OCI-LY7 (cell line): ENCODE measurements around the gene SAMD15. TPM values are rescaled to one million over a fixed set of nuclear protein-coding genes. Genes with fewer than 3 reads are reported as not detected.
"Not testable (repeated sequence)": the region's sequence is repeated elsewhere in the genome, so short reads cannot be mapped to it uniquely, and the experiment has no call there.

ENCODE experiments used
- BruUV-seq: library from RNA; stranded (reverse); fragments of 400-500 nt; replicated peaks from 2 replicates; lab custom pipeline; 2021; lab: Mats Ljungman, UMichigan
- CTCF ChIA-PET: fragments of 300-600 bp; sonication (Branson Sonifier 250); formaldehyde crosslinking; loops from one replicate; lab custom pipeline; 2022; ENCODE audit warnings: antibody characterized with exemption; ENCODE audit not compliant: unreplicated experiment; lab: Charles Lee
- POLR2A ChIA-PET: fragments of 300-600 bp; sonication (Branson Sonifier 250); formaldehyde crosslinking; loops from one replicate; lab custom pipeline; 2022; ENCODE audit warnings: antibody characterized with exemption; lab: Charles Lee
- DNase-seq: peaks from one replicate; pipeline ENCODE4 v3.0.0-alpha.2; 2015; ENCODE audit warnings: low spot score
- H2AFZ ChIP-seq: fragments of 200-600 bp; sonication (generic), shearing (Covaris generic); 2 replicates; pipeline ENCODE4 v1.6.1; 2014; ENCODE audit warnings: mild to moderate bottlenecking, antibody characterized with exemption, low read length, moderate library complexity
- H3K27ac ChIP-seq: fragments of 200-600 bp; sonication (generic); 2 replicates; pipeline ENCODE4 v1.5.1; 2014; ENCODE audit warnings: mixed run types, low read depth, mild to moderate bottlenecking, moderate library complexity, low read length, inconsistent platforms; ENCODE audit not compliant: poor library complexity, severe bottlenecking
- H3K36me3 ChIP-seq: fragments of 200-600 bp; sonication (generic); 2 replicates; pipeline ENCODE4 v1.6.1; 2014; ENCODE audit warnings: mild to moderate bottlenecking, antibody characterized with exemption, low read length, moderate library complexity, mixed read lengths; ENCODE audit not compliant: insufficient read depth
- H3K4me1 ChIP-seq: fragments of 200-600 bp; sonication (generic); 2 replicates; pipeline ENCODE4 v1.5.1; 2014; ENCODE audit warnings: mild to moderate bottlenecking, low read length; ENCODE audit not compliant: insufficient read depth, poor library complexity, severe bottlenecking
- H3K4me2 ChIP-seq: fragments of 200-600 bp; sonication (generic); 2 replicates; pipeline ENCODE4 v1.6.1; 2014; ENCODE audit warnings: mild to moderate bottlenecking, low read length
- H3K4me3 ChIP-seq: fragments of 200-600 bp; sonication (generic); 2 replicates; pipeline ENCODE4 v1.5.1; 2014; ENCODE audit warnings: mild to moderate bottlenecking, low read depth, low read length; ENCODE audit not compliant: poor library complexity, severe bottlenecking
- H3K79me2 ChIP-seq: fragments of 200-600 bp; sonication (generic); 2 replicates; pipeline ENCODE4 v1.6.1; 2016; ENCODE audit warnings: low read depth, mild to moderate bottlenecking, low read length, moderate library complexity, mixed read lengths; ENCODE audit not compliant: insufficient read depth
- H3K9me2 ChIP-seq: fragments of 200-600 bp; sonication (generic); 2 replicates; pipeline ENCODE4 v1.6.1; 2016; ENCODE audit warnings: mild to moderate bottlenecking, low read length, mixed read lengths; ENCODE audit not compliant: insufficient read depth
- H3K9me3 ChIP-seq: fragments of 200-600 bp; sonication (generic); 2 replicates; pipeline ENCODE4 v1.6.1; 2014; ENCODE audit warnings: mild to moderate bottlenecking, mixed run types, low read length, mixed read lengths
- H4K20me1 ChIP-seq: fragments of 200-600 bp; sonication (generic); 2 replicates; pipeline ENCODE4 v1.6.1; 2014; ENCODE audit warnings: mild to moderate bottlenecking, antibody characterized with exemption, low read length, moderate library complexity, mixed read lengths; ENCODE audit not compliant: insufficient read depth
- CTCF ChIP-seq: fragments of 200-600 bp; sonication (generic); conservative IDR thresholded peaks from 2 replicates; pipeline ENCODE4 v1.5.1; 2014; ENCODE audit warnings: mild to moderate bottlenecking, antibody characterized with exemption, low read length, moderate library complexity, mixed read lengths
- EZH2phosphoT487 ChIP-seq: fragments of 200-600 bp; sonication (generic); IDR thresholded peaks from 2 replicates; pipeline ENCODE4 v1.6.1; 2018; ENCODE audit warnings: low read depth, borderline replicate concordance, mild to moderate bottlenecking, mixed run types, antibody characterized with exemption, low read length, moderate library complexity, mixed read lengths
- intact Hi-C: fragments of 100-400 bp; cut with micrococcal nuclease; formaldehyde crosslinking; loops from one replicate; pipeline ENCODE4 v1.10.0; 2022; ENCODE audit not compliant: unreplicated experiment
- total RNA-seq, 2 experiments: library from RNA; depleted of rRNA in 1 of 2; stranded (reverse); fragments of >200 nt in 1 of 2; shearing (Covaris generic) in 1 of 2; gene quantifications; 2 replicates each; pipeline ENCODE4 v1.2.3, GENCODE V29; 2014 to 2022

Gene SAMD15
- total RNA-seq, 2 experiments from 2014 or later: 1.1 to 2.0 TPM

DNA sequence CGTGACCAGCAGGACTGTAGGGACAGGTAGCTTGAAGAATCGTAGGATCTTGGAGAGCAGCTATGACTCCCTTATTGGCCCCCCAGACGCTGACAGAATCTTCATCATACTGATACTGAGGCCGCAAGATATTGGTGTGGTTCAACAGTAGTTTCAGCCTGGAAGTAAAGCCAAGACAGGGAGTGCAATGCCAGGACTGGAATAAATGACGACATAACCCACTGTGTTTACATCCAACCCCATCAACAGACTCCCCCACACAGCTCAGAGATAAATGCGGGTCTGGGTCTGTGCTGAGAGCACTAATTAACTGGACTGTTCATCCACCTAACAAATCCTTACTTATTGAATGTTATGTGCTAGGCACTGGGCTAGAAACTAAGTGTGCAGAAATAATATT lies 29.5 kb downstream of the SAMD15 start:
- Histone ChIP-seq H3K36me3 (no peaks in the 10 kb centered on the region), H3K9me3 (no peaks in the 10 kb centered on the region), H3K4me2 (no peak overlapping the region), H3K79me2 (no peaks in the 10 kb centered on the region), H3K27ac (no peak overlapping the region), H3K4me3 (no peak overlapping the region), H2AFZ (no peak overlapping the region), H3K4me1 (no peaks in the 10 kb centered on the region), H4K20me1 (no peaks in the 10 kb centered on the region), H3K9me2 (no peaks in the 10 kb centered on the region)
- BruUV-seq: no TSS peak
- no peak for DNase-seq
- TF ChIP-seq EZH2phosphoT487: no peak
- no peak for TF ChIP-seq CTCF
- intact Hi-C loops: no loop called here
- CTCF ChIA-PET: no interaction called here
- POLR2A ChIA-PET: interaction anchor here (0.8 kb wide), 1 partner anchor 53 kb away, joined by 3 read pairs; no protein-coding TSS in a partner anchor

GRCh38 chr14:77407158-77407557 lies 30.0 kb downstream of the SAMD15 start:
- Histone ChIP-seq H3K4me1 (no peaks in the 10 kb centered on the region), H2AFZ (no peak overlapping the region), H3K4me2 (no peak overlapping the region), H3K27ac (no peak overlapping the region), H4K20me1 (no peaks in the 10 kb centered on the region), H3K9me2 (no peaks in the 10 kb centered on the region), H3K4me3 (no peak overlapping the region), H3K9me3 (no peaks in the 10 kb centered on the region), H3K36me3 (no peaks in the 10 kb centered on the region), H3K79me2 (no peaks in the 10 kb centered on the region)
- DNase-seq: no peak
- no TSS peak for BruUV-seq
- no peak for TF ChIP-seq CTCF
- ChIA-PET POLR2A (interaction anchor here (0.6 to 0.8 kb wide), 4 partner anchors 37 to 146 kb away, joined by 3 to 6 read pairs (median 4); no protein-coding TSS in a partner anchor), CTCF (no interaction called here)
- intact Hi-C loops: no loop called here

- BruUV-seq: no TSS peak
- H3K4me2 ChIP-seq: no peak overlapping the region
These were observed 32.0 kb downstream of the SAMD15 start for GRCh38 chr14:77409131-77409533.

DNA sequence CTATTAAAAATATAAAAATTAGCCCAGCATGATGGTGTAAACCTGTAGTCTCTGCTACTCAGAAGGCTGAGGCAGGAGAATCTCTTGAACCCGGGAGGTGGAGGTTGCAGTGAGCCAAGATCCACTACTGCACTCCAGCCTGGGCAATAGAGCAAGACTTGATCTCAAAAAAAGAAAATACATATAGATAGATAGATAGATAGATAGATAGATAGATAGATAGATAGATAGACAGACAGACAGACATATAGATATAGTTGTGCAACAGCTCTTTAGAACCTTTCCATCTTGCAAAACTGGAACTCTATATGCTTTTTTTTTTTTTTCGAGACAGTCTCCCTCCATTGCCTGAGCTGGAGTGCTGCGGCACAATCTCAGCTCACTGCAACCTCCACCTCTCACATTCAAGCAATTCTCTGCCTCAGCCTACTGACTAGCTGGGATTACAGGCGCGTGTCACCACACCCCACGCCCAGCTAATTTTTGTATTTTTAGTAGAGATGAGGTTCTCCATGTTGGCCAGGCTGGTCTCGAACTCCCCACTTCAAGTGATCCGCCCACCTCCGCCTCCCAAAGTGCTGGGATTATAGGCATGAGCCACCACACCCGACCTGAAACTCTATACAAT lies 38.3 kb downstream of the SAMD15 start:
- H2AFZ ChIP-seq, H3K9me2 ChIP-seq, H3K27ac ChIP-seq, BruUV-seq, H3K4me3 ChIP-seq, H3K4me2 ChIP-seq, H3K9me3 ChIP-seq, intact Hi-C loops, H4K20me1 ChIP-seq, DNase-seq, H3K36me3 ChIP-seq, H3K4me1 ChIP-seq, H3K79me2 ChIP-seq, CTCF ChIA-PET: not testable (repeated sequence)
- POLR2A ChIA-PET: interaction anchor here (0.7 to 1.5 kb wide), 2 partner anchors 12 to 74 kb away, joined by 3 to 4 read pairs; no protein-coding TSS in a partner anchor

More at GRCh38 chr14:77409131-77409533, 32.0 kb downstream of the SAMD15 start:
- H3K36me3 ChIP-seq: no peaks in the 10 kb centered on the region
- ChIA-PET POLR2A (no interaction called here), CTCF (no interaction called here)
- no peaks in the 10 kb centered on the region for H4K20me1 ChIP-seq
- no peak overlapping the region for H3K4me3 ChIP-seq
- TF ChIP-seq CTCF (peak; percentile 63), EZH2phosphoT487 (no peak)
- no peaks in the 10 kb centered on the region for H3K9me2 ChIP-seq
- H3K27ac ChIP-seq: no peak overlapping the region
- H3K9me3 ChIP-seq: no peaks in the 10 kb centered on the region
- peak; percentile 34 for DNase-seq
- no peaks in the 10 kb centered on the region for H3K79me2 ChIP-seq
- intact Hi-C loops: no loop called here
- no peaks in the 10 kb centered on the region for H3K4me1 ChIP-seq
- H2AFZ ChIP-seq: no peak overlapping the region; the same call in 1 of the 2 replicates
